Neural progenitor cell (in vitro differentiated cells): ENCODE results near the gene PRR22.

Experiments used
- CTCF ChIP-seq: fragments of 200-600 bp; sonication (generic); IDR thresholded peaks from 2 replicates; pipeline ENCODE4 v1.5.1; 2017; ENCODE audit warnings: antibody characterized with exemption, mild to moderate bottlenecking
- EZH2 ChIP-seq: fragments of 200-600 bp; sonication (generic); IDR thresholded peaks from 2 replicates; pipeline ENCODE4 v1.6.1; 2017; ENCODE audit warnings: antibody characterized with exemption, mild to moderate bottlenecking, moderate library complexity
- EZH2phosphoT487 ChIP-seq: fragments of 200-600 bp; sonication (generic); IDR thresholded peaks from 2 replicates; pipeline ENCODE4 v1.6.1; 2017; ENCODE audit warnings: antibody characterized with exemption

GRCh38 chr19:5801796-5802619 is 17.5 kb upstream of the PRR22 start:
- TF ChIP-seq CTCF: no peak
- TF ChIP-seq EZH2phosphoT487: no peak
- no peak for TF ChIP-seq EZH2
